ES-I3 (cell line): ENCODE results near the gene PCDHGC4.

Source experiments
- H3K36me3 ChIP-seq: 2 replicates; pipeline ENCODE4 v1.6.1; 2013; ENCODE audit warnings: mild to moderate bottlenecking, low read length, control low read depth, moderate library complexity; ENCODE audit not compliant: insufficient read depth
- H3K4me1 ChIP-seq: 2 replicates; pipeline ENCODE4 v1.6.1; 2013; ENCODE audit warnings: mild to moderate bottlenecking, control low read depth, low read length; ENCODE audit not compliant: insufficient read depth
- H3K9ac ChIP-seq: 2 replicates; pipeline ENCODE4 v1.6.1; 2013; ENCODE audit warnings: low read depth, mild to moderate bottlenecking, low read length, moderate library complexity
- H3K9me3 ChIP-seq: 2 replicates; pipeline ENCODE4 v1.6.1; 2013; ENCODE audit warnings: mild to moderate bottlenecking, low read length, moderate library complexity; ENCODE audit not compliant: control insufficient read depth, insufficient read depth

The PCDHGC4 gene

GRCh38 chr5:141484310-141484640 is 555 bp upstream of the PCDHGC4 start:
- peak overlapping the region; percentile 70; the same call in 1 of the 2 replicates for H3K9ac ChIP-seq
- H3K36me3 ChIP-seq: no peaks in the 10 kb centered on the region
- H3K9me3 ChIP-seq: no peaks in the 10 kb centered on the region
- H3K4me1 ChIP-seq: peaks cover 24% of the 10 kb centered on the region

- H3K36me3 ChIP-seq: no peaks in the 10 kb centered on the region
- H3K9ac ChIP-seq: peak overlapping the region; percentile 70
- H3K9me3 ChIP-seq: no peaks in the 10 kb centered on the region
- peaks cover 25% of the 10 kb centered on the region for H3K4me1 ChIP-seq
Measured at GRCh38 chr5:141485321-141486055, 658 bp downstream of the PCDHGC4 start.

- H3K4me1 ChIP-seq: peaks cover 25% of the 10 kb centered on the region
- 0 out of 2 replicates have a peak overlapping the region, but pooled peaks have one; percentile 70 for H3K9ac ChIP-seq
- H3K36me3 ChIP-seq: no peaks in the 10 kb centered on the region
- H3K9me3 ChIP-seq: no peaks in the 10 kb centered on the region
Measured at GRCh38 chr5:141486091-141486490, 1.3 kb downstream of the PCDHGC4 start.

- Histone ChIP-seq H3K4me1 (peaks cover 25% of the 10 kb centered on the region), H3K9me3 (no peaks in the 10 kb centered on the region), H3K36me3 (no peaks in the 10 kb centered on the region), H3K9ac (no peak overlapping the region)
Measured at GRCh38 chr5:141487131-141487530, 2.3 kb downstream of the PCDHGC4 start.

- no peaks in the 10 kb centered on the region for H3K9me3 ChIP-seq
- no peaks in the 10 kb centered on the region for H3K36me3 ChIP-seq
- peaks cover 24% of the 10 kb centered on the region for H3K4me1 ChIP-seq
- H3K9ac ChIP-seq: 0 out of 2 replicates have a peak within 1 kb of the TSS, but pooled peaks have one; percentile 1
Measured at GRCh38 chr5:141488591-141489561, 4.0 kb downstream of the PCDHGC4 start, which contains the start of gene PCDHGC5. PCDHGC5 (plus strand) TSS chr5:141489081; CDS start chr5:141489241, 160 bp downstream.

- no peak overlapping the region for H3K9ac ChIP-seq
- no peaks in the 10 kb centered on the region for H3K36me3 ChIP-seq
- H3K4me1 ChIP-seq: peaks cover 23% of the 10 kb centered on the region
- H3K9me3 ChIP-seq: no peaks in the 10 kb centered on the region
Measured at GRCh38 chr5:141489841-141490240, 5.0 kb downstream of the PCDHGC4 start.

GRCh38 chr5:141490271-141490670 is 5.4 kb downstream of the PCDHGC4 start:
- Histone ChIP-seq H3K36me3 (no peaks in the 10 kb centered on the region), H3K4me1 (peaks cover 23% of the 10 kb centered on the region), H3K9ac (no peak overlapping the region), H3K9me3 (no peaks in the 10 kb centered on the region)

- H3K4me1 ChIP-seq: peaks cover 27% of the 10 kb centered on the region
- no peaks in the 10 kb centered on the region for H3K36me3 ChIP-seq
- no peaks in the 10 kb centered on the region for H3K9me3 ChIP-seq
- H3K9ac ChIP-seq: no peak overlapping the region
Measured at GRCh38 chr5:141490771-141491170, 5.9 kb downstream of the PCDHGC4 start.

GRCh38 chr5:141491323-141492167 is 6.7 kb downstream of the PCDHGC4 start:
- H3K9ac ChIP-seq: no peak overlapping the region
- H3K36me3 ChIP-seq: no peaks in the 10 kb centered on the region
- peaks cover 31% of the 10 kb centered on the region for H3K4me1 ChIP-seq

GRCh38 chr5:141492168-141492885 is 7.5 kb downstream of the PCDHGC4 start:
- Histone ChIP-seq H3K9ac (no peak overlapping the region), H3K36me3 (no peaks in the 10 kb centered on the region), H3K9me3 (no peaks in the 10 kb centered on the region), H3K4me1 (peaks cover 31% of the 10 kb centered on the region)

More at GRCh38 chr5:141491323-141492167, 6.7 kb downstream of the PCDHGC4 start:
- H3K9me3 ChIP-seq: no peaks in the 10 kb centered on the region

GRCh38 chr5:141493500-141494422 is 8.9 kb downstream of the PCDHGC4 start:
- Histone ChIP-seq H3K9ac (peak overlapping the region; percentile 56; the same call in 1 of the 2 replicates), H3K9me3 (no peaks in the 10 kb centered on the region), H3K36me3 (no peaks in the 10 kb centered on the region), H3K4me1 (peaks cover 22% of the 10 kb centered on the region)

GRCh38 chr5:141494761-141495452 is 10.1 kb downstream of the PCDHGC4 start:
- H3K9ac ChIP-seq: peak overlapping the region; percentile 56
- no peaks in the 10 kb centered on the region for H3K36me3 ChIP-seq
- peaks cover 18% of the 10 kb centered on the region for H3K4me1 ChIP-seq

More at GRCh38 chr5:141494761-141495452, 10.1 kb downstream of the PCDHGC4 start:
- H3K9me3 ChIP-seq: no peaks in the 10 kb centered on the region
